Measurements from ENCODE around the gene EFNA5.

Gene EFNA5

DNA sequence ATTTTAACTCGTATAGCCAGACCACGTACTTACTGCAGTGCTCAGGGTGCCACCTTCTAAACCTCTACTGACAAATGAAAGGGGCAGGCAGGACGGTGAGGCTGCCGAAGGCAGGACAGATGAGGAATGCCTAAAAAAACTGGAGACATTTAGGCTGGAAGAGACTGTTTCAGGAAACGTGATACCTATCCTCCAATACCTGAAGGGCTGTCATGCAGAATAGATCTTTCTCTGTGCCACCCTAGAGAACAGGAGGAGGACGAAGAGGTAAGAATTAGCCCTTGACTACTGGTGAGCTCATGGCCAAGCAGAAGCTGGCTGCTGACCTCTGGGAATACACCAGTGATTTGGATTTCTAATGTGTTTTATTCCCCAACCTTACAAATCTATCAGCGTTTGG, 139.4 kb downstream of the EFNA5 start:
- Mint-ChIP-seq H3K27me3 (no peaks in the 10 kb centered on the region), H3K9me3 (peaks cover 0 to 2% of the 10 kb centered on the region in 2 donors), H3K36me3 (ENCODE audit: insufficient read depth) (no peaks in the 10 kb centered on the region), H3K27ac (no peak overlapping the region), H3K4me1 (ENCODE audit: low read depth in 2 of 2) (peaks cover 12 to 24% of the 10 kb centered on the region in 2 donors), H3K4me3 (no peak overlapping the region)
- ATAC-seq (replicated peaks), result no peak
- no peak for DNase-seq

DNA sequence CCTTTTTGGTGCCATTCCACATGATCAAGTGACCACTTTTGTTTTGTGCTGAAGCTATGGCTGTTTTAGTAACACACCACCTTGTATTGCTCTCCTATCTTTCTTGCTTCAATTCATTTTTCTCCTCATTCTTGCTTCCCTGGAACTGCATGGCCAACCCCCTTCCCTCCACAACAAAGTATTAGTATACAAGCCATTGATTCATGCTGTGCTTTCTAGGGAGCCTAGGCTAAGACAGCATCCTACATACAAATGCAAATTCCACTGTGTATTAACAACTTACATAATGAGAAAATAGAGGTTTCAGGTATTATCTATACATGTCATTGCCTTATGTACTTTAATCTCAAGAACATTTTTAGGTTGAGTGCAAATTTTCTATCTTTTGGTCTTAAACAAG, 141.1 kb downstream of the EFNA5 start:
- no peaks in the 10 kb centered on the region for H3K36me3 Mint-ChIP-seq (ENCODE audit: insufficient read depth)

GRCh38 chr5:107526270-107526937, 144.3 kb downstream of the EFNA5 start:
- DNase-seq, result no peak
- no peak for ATAC-seq (replicated peaks)
- H3K4me1 Mint-ChIP-seq (ENCODE audit: low read depth in 2 of 2), result peaks cover 0 to 5% of the 10 kb centered on the region in 2 donors
- H3K9me3 Mint-ChIP-seq, result peaks cover 0 to 2% of the 10 kb centered on the region in 2 donors
- H3K36me3 Mint-ChIP-seq (ENCODE audit: insufficient read depth), result no peaks in the 10 kb centered on the region
- H3K4me3 Mint-ChIP-seq, result no peak overlapping the region
- no peak overlapping the region for H3K27ac Mint-ChIP-seq
- no peaks in the 10 kb centered on the region for H3K27me3 Mint-ChIP-seq

More for the DNA sequence above, 141.1 kb downstream of the EFNA5 start:
- peaks cover 0 to 2% of the 10 kb centered on the region in 2 donors for H3K9me3 Mint-ChIP-seq
- H3K4me1 Mint-ChIP-seq (ENCODE audit: low read depth in 2 of 2), result peaks cover 7 to 17% of the 10 kb centered on the region in 2 donors
- H3K27me3 Mint-ChIP-seq, result no peaks in the 10 kb centered on the region
- no peak for DNase-seq
- no peak overlapping the region for H3K4me3 Mint-ChIP-seq
- H3K27ac Mint-ChIP-seq, result no peak overlapping the region
- no peak for ATAC-seq (replicated peaks)

DNA sequence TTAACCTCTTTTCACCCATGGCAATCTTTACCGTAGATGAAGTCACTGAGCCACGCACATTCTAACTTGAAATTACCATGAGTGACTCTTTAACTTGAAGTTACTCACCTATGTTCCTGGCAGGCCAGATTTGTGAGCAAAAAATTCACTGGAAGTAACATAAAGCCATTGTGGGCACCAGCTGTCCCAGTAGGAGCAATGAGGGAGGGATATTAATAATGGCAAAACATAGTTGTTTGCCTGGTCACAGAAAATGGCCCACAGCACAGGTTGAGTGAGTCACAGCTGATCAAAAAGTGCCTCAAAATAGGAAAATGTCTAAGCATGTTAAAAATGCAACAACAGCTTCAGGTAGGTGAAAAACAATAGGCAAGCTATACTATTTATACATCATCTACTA, 146.6 kb downstream of the EFNA5 start:
- H3K27ac Mint-ChIP-seq, result no peak overlapping the region

DNA sequence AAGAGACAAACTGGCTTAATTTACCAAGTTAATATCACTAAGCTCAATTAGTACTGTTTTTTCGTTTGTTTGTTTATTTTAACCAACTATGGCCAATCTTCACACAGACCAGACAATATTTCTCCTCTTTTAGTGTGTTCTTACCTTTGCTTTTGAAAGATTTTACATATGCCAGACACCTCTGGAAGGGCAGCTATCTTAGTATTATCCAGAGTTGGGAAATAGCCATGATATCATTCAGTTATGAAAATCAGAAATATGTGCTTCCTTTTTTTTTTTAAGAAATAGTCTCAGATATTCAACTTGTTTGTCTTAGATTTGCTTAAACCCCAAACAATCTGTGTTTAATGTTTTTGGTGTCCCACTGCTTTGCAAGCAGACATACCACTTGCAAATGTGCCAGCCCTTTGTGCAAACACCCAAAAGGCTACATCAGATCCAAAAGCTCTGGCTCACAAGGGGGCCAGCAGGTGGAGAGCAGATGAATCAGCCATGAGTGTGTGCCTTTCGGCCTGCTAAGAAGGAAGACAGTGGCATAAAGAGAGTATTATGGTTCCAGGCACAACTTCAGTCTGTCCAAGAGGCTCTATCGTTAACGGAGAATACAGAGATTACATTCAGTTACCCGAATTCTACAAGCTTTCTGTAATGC, 147.6 kb downstream of the EFNA5 start:
- Mint-ChIP-seq H3K9me3 (no peaks in the 10 kb centered on the region), H3K27ac (no peak overlapping the region), H3K27me3 (no peaks in the 10 kb centered on the region), H3K4me3 (no peak overlapping the region), H3K4me1 (ENCODE audit: low read depth in 2 of 2) (peaks cover 4 to 15% of the 10 kb centered on the region in 2 donors), H3K36me3 (ENCODE audit: insufficient read depth) (no peaks in the 10 kb centered on the region)
- no peak for ATAC-seq (replicated peaks)
- DNase-seq, result no peak

More for the DNA sequence above, 146.6 kb downstream of the EFNA5 start:
- Mint-ChIP-seq H3K4me1 (ENCODE audit: low read depth in 2 of 2) (peaks cover 4 to 15% of the 10 kb centered on the region in 2 donors), H3K9me3 (no peaks in the 10 kb centered on the region), H3K36me3 (ENCODE audit: insufficient read depth) (no peaks in the 10 kb centered on the region), H3K27me3 (no peaks in the 10 kb centered on the region), H3K4me3 (no peak overlapping the region)
- ATAC-seq (replicated peaks) (no peak), DNase-seq (no peak)

- no peak for ATAC-seq (replicated peaks)
- no peaks in the 10 kb centered on the region for H3K36me3 Mint-ChIP-seq (ENCODE audit: insufficient read depth)
- H3K9me3 Mint-ChIP-seq, result no peaks in the 10 kb centered on the region
Observed at GRCh38 chr5:107522456-107522855, 148.3 kb downstream of the EFNA5 start.

GRCh38 chr5:107519900-107520354, 150.8 kb downstream of the EFNA5 start:
- Mint-ChIP-seq H3K4me3 (peak overlapping the region; percentile 33 to 68), H3K4me1 (ENCODE audit: low read depth in 2 of 2) (peaks cover 4 to 15% of the 10 kb centered on the region in 2 donors), H3K9me3 (no peaks in the 10 kb centered on the region), H3K36me3 (ENCODE audit: insufficient read depth) (no peaks in the 10 kb centered on the region), H3K27me3 (no peaks in the 10 kb centered on the region), H3K27ac (peak overlapping the region; percentile 84 to 95)
- DNase-seq (peak in 2 of 3 experiments; percentile 4 to 18), ATAC-seq (replicated peaks) (peak; percentile 92)

More at GRCh38 chr5:107522456-107522855, 148.3 kb downstream of the EFNA5 start:
- no peaks in the 10 kb centered on the region for H3K27me3 Mint-ChIP-seq
- H3K27ac Mint-ChIP-seq, result no peak overlapping the region
- no peak overlapping the region for H3K4me3 Mint-ChIP-seq
- peaks cover 4 to 15% of the 10 kb centered on the region in 2 donors for H3K4me1 Mint-ChIP-seq (ENCODE audit: low read depth in 2 of 2)
- DNase-seq, result no peak

DNA sequence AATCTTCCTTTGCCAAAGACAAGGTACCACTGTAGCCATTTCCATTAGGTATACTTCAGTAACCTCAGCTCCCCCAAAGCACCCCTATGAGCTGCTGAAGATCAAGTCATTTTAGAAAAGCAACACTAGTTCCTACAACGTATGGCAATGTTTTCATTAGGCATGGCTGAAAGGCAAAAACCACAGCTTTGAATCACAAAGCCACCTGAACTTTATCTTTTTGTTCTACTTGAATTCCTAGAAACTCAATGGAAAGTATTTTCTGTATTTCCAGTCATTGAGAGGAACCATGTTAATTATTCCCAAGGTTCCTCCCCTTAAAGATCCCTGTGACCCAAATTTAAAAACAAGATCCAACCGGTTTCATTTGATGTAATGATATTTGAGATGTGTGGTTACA, 152.1 kb downstream of the EFNA5 start:
- ATAC-seq (replicated peaks) (no peak), DNase-seq (no peak)
- Mint-ChIP-seq H3K4me3 (no peak overlapping the region), H3K9me3 (no peaks in the 10 kb centered on the region), H3K36me3 (ENCODE audit: insufficient read depth) (no peaks in the 10 kb centered on the region), H3K27ac (peak overlapping the region in 1 of 2 donors; percentile 95), H3K4me1 (ENCODE audit: low read depth in 2 of 2) (peaks cover 4 to 10% of the 10 kb centered on the region in 2 donors), H3K27me3 (no peaks in the 10 kb centered on the region)

GRCh38 chr5:107518190-107518589, 152.5 kb downstream of the EFNA5 start:
- Mint-ChIP-seq H3K4me3 (no peak overlapping the region), H3K27ac (no peak overlapping the region), H3K36me3 (ENCODE audit: insufficient read depth) (no peaks in the 10 kb centered on the region), H3K9me3 (no peaks in the 10 kb centered on the region), H3K27me3 (no peaks in the 10 kb centered on the region), H3K4me1 (ENCODE audit: low read depth in 2 of 2) (peaks cover 4 to 10% of the 10 kb centered on the region in 2 donors)
- ATAC-seq (replicated peaks) (no peak), DNase-seq (no peak)

GRCh38 chr5:107517185-107518033, 153.3 kb downstream of the EFNA5 start:
- peaks cover 4 to 12% of the 10 kb centered on the region in 2 donors for H3K4me1 Mint-ChIP-seq (ENCODE audit: low read depth in 2 of 2)
- no peaks in the 10 kb centered on the region for H3K9me3 Mint-ChIP-seq
- DNase-seq, result no peak
- no peak overlapping the region for H3K27ac Mint-ChIP-seq
- H3K36me3 Mint-ChIP-seq (ENCODE audit: insufficient read depth), result no peaks in the 10 kb centered on the region
- no peaks in the 10 kb centered on the region for H3K27me3 Mint-ChIP-seq
- ATAC-seq (replicated peaks), result no peak
- H3K4me3 Mint-ChIP-seq, result no peak overlapping the region

DNA sequence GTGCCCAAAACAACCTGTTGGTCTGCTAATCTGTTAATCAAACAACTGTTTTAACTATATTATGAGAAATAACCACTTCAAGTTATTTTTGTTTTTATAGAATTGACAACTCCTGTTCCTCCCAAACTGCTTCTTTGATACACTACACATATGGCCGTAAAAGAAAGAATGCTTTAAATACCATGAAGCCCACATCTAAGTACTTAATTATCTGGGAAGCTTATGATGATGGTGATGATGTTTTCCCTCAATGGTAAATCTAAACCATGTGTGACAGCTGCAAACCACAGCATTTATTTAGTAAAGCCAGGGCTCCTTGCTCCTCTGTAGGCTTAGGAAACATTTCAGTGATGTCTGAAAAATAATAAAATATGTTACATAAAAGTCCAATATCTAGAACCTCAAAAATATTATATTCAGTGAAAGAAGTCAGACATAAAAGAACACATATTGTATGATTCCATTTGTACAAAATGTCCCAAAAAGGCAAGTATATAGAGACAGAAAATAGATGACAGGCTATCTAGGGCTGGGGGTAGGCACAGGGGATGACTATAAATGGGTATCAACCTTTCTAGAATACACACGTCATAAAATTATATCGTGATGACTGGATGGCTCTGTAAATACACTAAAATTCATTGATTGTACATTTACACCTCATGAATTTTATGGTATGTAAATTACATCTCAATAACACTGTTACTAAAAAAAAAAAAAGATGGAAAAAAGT, 154.1 kb downstream of the EFNA5 start:
- Mint-ChIP-seq H3K27me3 (no peaks in the 10 kb centered on the region), H3K4me3 (no peak overlapping the region), H3K27ac (no peak overlapping the region), H3K36me3 (ENCODE audit: insufficient read depth) (no peaks in the 10 kb centered on the region), H3K4me1 (ENCODE audit: low read depth in 2 of 2) (peaks cover 4 to 12% of the 10 kb centered on the region in 2 donors), H3K9me3 (no peaks in the 10 kb centered on the region)
- no peak for DNase-seq
- ATAC-seq (replicated peaks), result no peak

DNA sequence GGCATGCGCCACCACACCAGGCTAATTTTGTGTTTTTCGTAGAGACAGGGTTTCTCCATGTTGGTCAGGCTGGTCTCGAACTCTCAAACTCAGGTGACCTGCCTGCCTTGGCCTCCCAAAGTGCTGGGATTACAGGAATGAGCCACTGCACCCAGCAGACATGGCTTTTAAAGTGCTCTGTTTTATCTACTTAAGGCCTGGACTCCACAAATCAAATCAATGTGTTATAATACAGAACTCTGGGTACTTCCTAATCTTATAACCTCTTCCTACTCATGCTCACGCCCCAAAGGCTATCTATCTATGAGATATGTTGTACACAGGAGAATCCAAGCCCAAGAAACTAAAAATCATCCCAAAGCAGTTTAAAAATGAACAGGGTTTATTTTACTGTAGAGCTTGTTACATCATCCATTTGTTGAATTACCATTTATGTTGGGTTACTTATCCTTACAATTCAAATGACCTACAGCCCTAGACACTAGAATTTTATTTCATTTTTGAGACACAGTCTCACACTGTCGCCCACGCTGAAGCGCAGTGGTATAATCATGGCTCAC, 155.1 kb downstream of the EFNA5 start:
- DNase-seq, result no peak
- Mint-ChIP-seq H3K27ac (no peak overlapping the region), H3K27me3 (no peaks in the 10 kb centered on the region), H3K36me3 (ENCODE audit: insufficient read depth) (no peaks in the 10 kb centered on the region), H3K4me3 (no peak overlapping the region), H3K4me1 (ENCODE audit: low read depth in 2 of 2) (peaks cover 4 to 12% of the 10 kb centered on the region in 2 donors), H3K9me3 (no peaks in the 10 kb centered on the region)
- ATAC-seq (replicated peaks), result no peak

- H3K4me3 Mint-ChIP-seq, result no peak overlapping the region
- no peak overlapping the region for H3K27ac Mint-ChIP-seq
- no peaks in the 10 kb centered on the region for H3K36me3 Mint-ChIP-seq (ENCODE audit: insufficient read depth)
- peaks cover 0 to 3% of the 10 kb centered on the region in 2 donors for H3K4me1 Mint-ChIP-seq (ENCODE audit: low read depth in 2 of 2)
- no peaks in the 10 kb centered on the region for H3K9me3 Mint-ChIP-seq
- DNase-seq (no peak), ATAC-seq (replicated peaks) (no peak)
- no peaks in the 10 kb centered on the region for H3K27me3 Mint-ChIP-seq
Observed at GRCh38 chr5:107514305-107514704, 156.4 kb downstream of the EFNA5 start.
